Loucy (cell line): ENCODE results near the gene PSMB3.

Experiments used
- CTCF ChIP-seq: fragments of 200-600 bp; sonication (generic); conservative IDR thresholded peaks from 2 replicates; pipeline ENCODE4 v1.5.1; 2014; ENCODE audit warnings: mild to moderate bottlenecking, antibody characterized with exemption, low read length
- EZH2phosphoT487 ChIP-seq: fragments of 200-600 bp; IDR thresholded peaks from 2 replicates; pipeline ENCODE4 v1.6.1; 2018; ENCODE audit warnings: antibody characterized with exemption, mild to moderate bottlenecking, moderate library complexity, borderline replicate concordance

GRCh38 chr17:38741461-38741860 is 11.1 kb upstream of the PSMB3 start:
- no peak for TF ChIP-seq CTCF
- no peak for TF ChIP-seq EZH2phosphoT487
